Measurements from ENCODE around the gene PODXL2.

- TF ChIP-seq CTCF (IDR thresholded peaks at IDR 0.05) (no peak), EZH2 (IDR thresholded peaks at IDR 0.05; ENCODE audit: borderline replicate concordance, insufficient read depth, low read depth, low read length, poor library complexity, severe bottlenecking) (no peak)
Observed at GRCh38 chr3:127691489-127691888, 62.5 kb downstream of the PODXL2 start.

Measured in B cell (primary cell).